GM18526 (cell line): Measurements from ENCODE around the gene TGM1.

Experiments
- POLR2A ChIP-seq: IDR thresholded peaks from 3 replicates; pipeline ENCODE4 v1.6.1; 2011; ENCODE audit not compliant: insufficient read length; ENCODE audit errors: extremely low read depth

Gene TGM1

DNA sequence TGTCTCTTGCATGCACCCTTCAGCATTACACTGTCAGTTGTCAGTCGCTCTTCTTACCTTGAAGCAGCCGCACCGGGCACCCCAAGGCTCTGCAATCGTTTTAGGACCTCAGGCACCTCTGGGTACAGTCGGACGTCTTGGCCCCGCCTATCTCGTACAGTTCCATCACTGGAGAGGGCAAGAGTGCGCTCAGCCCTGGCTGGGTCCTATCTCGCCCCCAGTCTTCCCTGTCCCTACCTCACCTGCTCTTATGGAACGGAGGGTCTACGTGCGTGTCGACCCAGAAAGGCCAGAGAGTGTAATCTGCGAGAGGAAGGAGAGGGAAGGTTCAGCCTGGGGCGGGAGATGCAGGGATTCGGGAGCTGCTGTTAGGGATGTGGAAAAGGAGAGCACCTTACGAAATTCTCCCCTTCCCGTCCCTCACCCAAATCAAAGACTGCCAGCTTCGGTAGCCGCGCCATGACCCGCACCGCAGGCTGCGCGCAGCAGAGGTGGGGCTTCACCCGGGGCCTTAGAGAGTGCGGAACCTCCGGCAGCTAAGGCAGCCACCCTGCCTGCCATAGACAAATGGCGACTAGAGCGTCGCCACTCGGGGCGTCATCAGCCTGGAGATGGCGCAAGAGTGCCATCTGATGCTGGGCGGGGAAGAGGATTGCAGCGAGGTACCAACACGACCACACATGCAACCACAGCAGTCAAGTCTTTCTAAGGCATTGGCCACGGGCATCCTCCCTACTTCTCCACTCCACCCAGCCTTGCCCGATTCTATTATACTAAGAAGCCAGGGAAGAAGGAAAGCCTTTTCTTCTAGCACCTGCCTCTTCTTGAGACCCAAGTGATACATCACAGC, 47.3 kb downstream of the TGM1 start, which contains the start of gene MDP1:
Gene MDP1, minus strand, starts transcription at position 572 of the 850 bp plus-strand sequence. Its CDS starts 111 bp downstream, at position 461.
- TF ChIP-seq POLR2A = peak; percentile 73

DNA sequence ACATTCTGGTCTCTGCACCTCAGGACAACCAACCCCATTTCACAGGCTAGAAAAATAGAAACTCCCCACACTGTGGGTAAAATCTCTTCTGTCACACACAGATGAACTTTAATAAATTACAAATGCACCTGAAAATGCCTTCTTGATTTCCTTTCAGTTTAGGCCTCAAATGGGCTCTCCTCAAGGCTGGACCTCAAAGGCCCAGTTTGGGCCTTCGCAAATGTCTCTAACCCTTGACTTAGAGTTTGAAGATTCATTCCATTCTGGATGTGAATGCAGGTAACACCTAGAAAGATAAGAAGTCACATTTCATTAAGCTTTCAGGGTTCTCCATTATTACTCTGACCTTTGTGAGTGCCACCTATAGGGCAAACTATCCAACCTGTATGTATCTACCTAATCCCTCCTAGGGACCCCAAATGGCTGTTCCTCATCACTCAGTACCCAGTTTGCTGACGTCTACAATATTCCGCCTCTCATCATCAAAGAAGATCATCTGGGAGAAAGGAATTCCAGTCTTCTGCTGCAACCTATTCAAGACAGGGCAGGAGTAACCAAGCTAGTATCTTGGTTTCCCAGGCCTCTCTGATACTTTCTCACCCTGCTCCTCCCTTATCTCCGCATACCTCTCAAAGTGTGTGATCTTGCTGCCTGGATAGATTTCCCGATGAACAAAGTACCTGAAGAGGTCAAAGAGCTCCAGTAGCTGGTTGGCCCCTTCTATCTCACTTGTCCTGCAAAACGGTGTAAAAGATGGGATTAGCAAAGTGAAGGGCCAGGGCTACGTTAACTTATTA, 48.9 kb downstream of the TGM1 start:
- TF ChIP-seq POLR2A = no peak

DNA sequence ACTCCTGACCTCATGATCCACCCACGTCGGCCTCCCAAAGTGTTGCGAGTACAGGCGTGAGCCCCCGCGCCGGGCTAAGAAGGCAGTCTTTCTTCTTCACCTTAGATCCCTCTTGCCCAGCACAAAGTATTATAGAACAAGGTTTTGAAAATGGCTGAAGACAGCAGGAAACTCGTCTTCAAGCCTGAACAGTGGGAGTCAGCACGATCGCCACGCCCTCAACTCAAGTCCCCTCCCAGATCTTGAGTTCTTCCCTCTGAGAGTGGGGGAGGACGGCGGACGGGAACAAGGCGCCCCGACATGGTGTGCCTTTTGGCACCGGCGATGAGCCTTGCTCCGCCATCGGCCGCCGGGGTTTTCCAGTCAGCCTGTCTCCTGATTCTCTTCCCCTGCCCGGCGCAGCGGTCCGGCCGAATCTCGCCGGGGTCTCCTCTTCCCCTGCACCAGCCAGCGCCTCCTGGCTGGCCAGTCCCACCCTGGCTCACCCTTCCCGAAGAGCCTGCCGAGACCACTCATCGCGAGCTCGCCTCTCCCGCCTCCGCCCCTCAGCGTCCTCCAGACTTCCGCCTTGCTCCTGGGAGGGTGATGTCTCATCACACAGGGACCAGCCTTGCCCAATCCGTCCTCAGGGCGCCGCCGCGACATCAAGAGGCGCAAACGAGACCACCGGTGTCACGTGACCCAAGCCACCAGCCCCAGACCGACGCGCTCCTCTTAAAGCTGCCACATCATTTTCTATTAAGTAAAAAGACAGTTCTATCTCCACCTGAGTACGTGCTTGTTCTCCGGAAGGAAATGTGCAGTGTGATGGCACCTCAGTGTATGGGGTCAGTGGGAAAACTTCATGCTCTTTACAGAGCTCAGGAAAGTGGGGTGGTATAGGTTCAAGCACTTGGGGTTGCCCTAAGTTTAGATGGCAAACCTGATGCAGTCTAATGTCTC, 49.8 kb downstream of the TGM1 start, which contains the start of gene CHMP4A:
Gene CHMP4A, minus strand, starts transcription at position 565 of the 942 bp plus-strand sequence. Its CDS starts 49 bp downstream, at position 516.
- TF ChIP-seq POLR2A = peak; percentile 81

DNA sequence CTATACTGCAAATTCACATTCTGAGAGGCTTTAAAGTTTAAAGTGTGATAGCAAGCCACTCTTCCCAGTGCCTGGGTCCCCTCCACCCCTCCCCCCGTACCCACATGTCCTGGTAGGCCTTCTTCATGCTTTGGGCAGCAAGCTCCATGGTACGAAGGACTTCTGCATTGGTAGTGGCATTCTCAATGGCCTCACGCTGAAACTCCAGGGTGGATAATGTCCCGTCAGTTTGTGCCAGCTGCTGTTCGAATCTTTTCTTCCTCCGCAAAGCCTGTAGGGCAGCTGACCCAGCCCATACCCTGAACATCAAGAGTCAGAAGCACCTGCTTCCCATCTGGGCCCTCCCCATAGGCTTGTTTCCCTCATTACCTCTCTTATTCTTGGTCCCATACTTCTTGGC, 51.7 kb downstream of the TGM1 start:
- no peak for TF ChIP-seq POLR2A

DNA sequence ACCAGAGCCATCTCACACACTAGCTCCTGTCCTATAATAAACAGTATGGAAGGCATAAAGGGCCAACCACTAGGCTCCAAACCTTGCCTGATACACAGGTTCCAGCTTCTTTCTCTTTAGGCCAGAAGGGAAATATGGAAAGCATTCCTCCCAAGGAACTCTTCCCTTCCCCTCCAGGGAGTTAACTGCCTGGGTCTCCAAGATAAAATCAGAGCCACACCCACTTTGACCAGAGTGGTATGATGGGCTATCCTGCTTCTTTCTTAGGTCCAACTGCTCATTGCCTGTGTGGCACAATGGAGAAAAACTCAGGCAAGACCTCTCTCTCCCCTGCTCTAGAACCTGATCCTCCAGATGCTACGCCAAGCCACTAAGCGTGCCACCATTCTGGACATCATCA, 55.4 kb downstream of the TGM1 start:
- no peak for TF ChIP-seq POLR2A

DNA sequence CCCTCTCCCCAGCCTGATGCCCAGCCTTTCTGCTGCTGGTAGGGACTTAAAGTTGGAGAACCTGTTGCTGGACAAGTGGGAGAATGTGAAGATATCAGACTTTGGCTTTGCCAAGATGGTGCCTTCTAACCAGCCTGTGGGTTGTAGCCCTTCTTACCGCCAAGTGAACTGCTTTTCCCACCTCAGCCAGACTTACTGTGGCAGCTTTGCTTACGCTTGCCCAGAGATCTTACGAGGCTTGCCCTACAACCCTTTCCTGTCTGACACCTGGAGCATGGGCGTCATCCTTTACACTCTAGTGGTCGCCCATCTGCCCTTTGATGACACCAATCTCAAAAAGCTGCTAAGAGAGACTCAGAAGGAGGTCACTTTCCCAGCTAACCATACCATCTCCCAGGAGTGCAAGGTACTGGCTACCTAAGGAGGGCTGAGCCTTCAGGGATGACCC, 55.8 kb downstream of the TGM1 start:
- TF ChIP-seq POLR2A = no peak

DNA sequence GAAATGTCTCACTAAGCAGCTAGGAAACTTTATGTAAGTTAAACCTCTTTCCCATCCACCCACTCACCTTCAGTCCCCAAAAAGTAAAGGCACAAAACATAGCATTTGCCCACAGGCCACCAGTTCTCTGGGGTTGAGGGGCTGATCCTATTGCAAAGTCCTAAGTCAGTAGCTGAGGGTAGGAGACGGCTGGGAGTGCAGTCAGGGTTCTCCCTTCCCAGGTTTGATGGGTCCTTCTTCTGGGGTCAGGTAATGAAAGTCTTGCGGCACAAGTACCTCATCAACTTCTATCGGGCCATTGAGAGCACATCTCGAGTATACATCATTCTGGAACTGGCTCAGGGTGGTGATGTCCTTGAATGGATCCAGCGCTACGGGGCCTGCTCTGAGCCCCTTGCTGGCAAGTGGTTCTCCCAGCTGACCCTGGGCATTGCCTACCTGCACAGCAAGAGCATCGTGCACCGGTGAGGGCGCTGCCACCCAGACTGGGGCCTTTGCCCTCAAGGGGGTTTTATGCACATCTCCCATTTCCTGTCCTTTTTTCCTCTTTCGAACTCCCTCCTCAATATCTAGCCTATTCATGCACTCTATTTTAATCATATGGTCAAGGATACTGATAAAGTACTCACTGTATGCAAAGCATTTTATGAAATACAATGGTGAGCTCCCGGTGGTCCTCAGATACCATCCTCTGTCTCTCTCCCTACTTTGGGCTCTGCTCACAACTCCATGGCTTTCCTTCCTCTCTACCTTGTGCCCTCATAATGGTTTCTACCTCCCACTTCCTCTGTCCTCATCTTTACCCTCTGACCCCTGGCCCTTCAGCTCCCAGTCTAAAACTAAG, 56.5 kb downstream of the TGM1 start:
- no peak for TF ChIP-seq POLR2A

DNA sequence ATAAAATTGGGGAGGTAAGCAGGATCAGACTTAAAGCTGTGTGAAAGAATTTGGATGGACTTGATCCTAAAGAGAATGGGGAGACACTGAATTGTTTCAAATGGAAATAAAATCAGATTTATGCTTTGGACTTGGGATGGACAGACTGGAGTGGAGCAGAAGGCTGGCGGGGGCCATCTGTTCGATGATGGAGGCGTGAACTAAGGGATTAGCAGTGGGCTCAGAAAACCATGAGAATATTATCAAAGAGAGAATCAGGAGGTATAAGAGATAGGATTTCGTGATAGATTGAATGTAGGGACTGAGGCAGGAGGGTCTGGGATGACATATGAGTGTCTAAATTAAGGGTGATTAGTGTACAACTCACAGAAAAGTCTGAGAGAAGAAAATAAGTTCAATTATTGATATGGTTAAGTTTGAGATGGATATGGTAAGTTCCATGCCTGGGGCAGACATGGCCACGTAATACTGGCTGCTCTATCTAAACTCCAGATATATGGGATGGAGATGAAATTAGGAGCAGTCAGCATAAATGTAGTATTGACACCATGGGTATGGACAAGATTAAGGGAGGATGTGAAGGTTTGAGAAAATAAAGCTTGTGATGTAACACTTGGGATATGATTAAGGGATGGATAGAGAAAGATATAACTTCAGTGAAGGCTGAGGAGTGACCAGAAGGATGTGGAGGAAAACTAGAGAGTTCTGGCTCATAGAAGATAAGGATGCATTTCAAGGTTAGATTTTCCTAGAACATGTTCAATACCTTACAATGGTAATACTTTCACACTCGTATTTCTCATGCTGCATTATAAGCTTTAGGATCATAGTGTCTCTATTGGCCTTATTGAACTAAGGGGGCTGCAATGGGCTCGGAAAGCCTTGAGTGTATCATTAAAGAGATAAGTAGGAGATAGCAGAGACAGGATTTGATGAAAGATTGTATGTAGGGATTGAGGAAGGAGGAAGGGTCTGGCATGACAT, 58.5 kb downstream of the TGM1 start:
- TF ChIP-seq POLR2A = no peak
